ENCODE results near the gene PPP1R11.

GRCh38 chr6:30053682-30054081 is 13.3 kb upstream of the PPP1R11 start:
- TF ChIP-seq EZH2 (IDR thresholded peaks at IDR 0.05; ENCODE audit: low read depth, unreplicated experiment): no peak
- TF ChIP-seq EZH2phosphoT487 (IDR thresholded peaks at IDR 0.05; ENCODE audit: unreplicated experiment): no peak
- TF ChIP-seq CTCF (conservative IDR thresholded peaks at IDR 0.05; ENCODE audit: low read depth in 2 of 2): no peak
- no peak for TF ChIP-seq JUNB (IDR thresholded peaks at IDR 0.05; ENCODE audit: unreplicated experiment)
